Heart right ventricle (tissue), 16 donors: ENCODE results near the gene CLDN15. TPM values are rescaled to one million over a fixed set of nuclear protein-coding genes. Genes with fewer than 3 reads are reported as not detected.
"Not testable (repeated sequence)": the region's sequence is repeated elsewhere in the genome, so short reads cannot be mapped to it uniquely, and the experiment has no call there.

Experiments used
- ATAC-seq, 8 donors: fragments of 200-7000 bp; cut with Tn5 transposase; one replicate each; pipeline ENCODE4 v1.9.1; 2020; ENCODE audit warnings: mild to moderate bottlenecking in 8 of 8, moderate library complexity in 8 of 8, moderate number of reproducible peaks in 1 of 8
- DNase-seq, 2 donors: peaks; one replicate each; pipeline ENCODE4 v3.0.0-alpha.2; 2020
- H3K27ac ChIP-seq, 10 donors: fragments of 200-600 bp; sonication (generic) in 2 of 10; one replicate each; pipeline versions ENCODE4 v1.5.0 to v1.8.0; 2020 to 2022; ENCODE audit warnings: mild to moderate bottlenecking in 3 of 10
- H3K27me3 ChIP-seq, 7 donors: fragments of 200-600 bp; one replicate each; pipeline ENCODE4 v1.8.0; 2021 to 2022; ENCODE audit warnings: mild to moderate bottlenecking in 2 of 7
- H3K36me3 ChIP-seq, 9 donors: fragments of 200-600 bp; sonication (generic) in 1 of 9; one replicate each; pipeline versions ENCODE4 v1.5.0 to v1.8.0; 2020 to 2022; ENCODE audit warnings: mild to moderate bottlenecking in 2 of 9
- H3K4me1 ChIP-seq, 9 donors: fragments of 200-600 bp; sonication (generic) in 1 of 9; one replicate each; pipeline versions ENCODE4 v1.5.0 to v1.8.0; 2020 to 2022; ENCODE audit warnings: mild to moderate bottlenecking in 4 of 9
- H3K4me3 ChIP-seq, 10 donors: fragments of 200-600 bp; sonication (generic) in 2 of 10; one replicate each; pipeline versions ENCODE4 v1.5.0 to v1.8.0; 2020 to 2022; ENCODE audit warnings: mild to moderate bottlenecking in 7 of 10, moderate library complexity in 2 of 10
- H3K9me3 ChIP-seq, 11 donors: fragments of 200-600 bp in 10 of 11; sonication (generic) in 2 of 11; one replicate each; pipeline versions ENCODE4 v1.5.0 to v1.8.0; 2013 to 2022; ENCODE audit warnings: mild to moderate bottlenecking in 2 of 11, control low read depth in 1 of 11, moderate library complexity in 1 of 11
- WGBS, 2 donors: extraction: QIAGEN DNeasy Blood & Tissue Kit; methylation state at CpG; one replicate each; pipeline ENCODE4 v1.1.7; 2013; ENCODE audit warnings: inconsistent platforms in 1 of 2; 5-methylcytosine and 5-hydroxymethylcytosine counted together
- intact Hi-C, 10 donors: fragments of 100-400 bp; cut with DNase I; formaldehyde crosslinking; loops; one replicate each; pipeline versions ENCODE4 v1.11.1 to v1.14.2; 2022
- long read RNA-seq, 3 donors: library from polyadenylated mRNA; unstranded; transcript quantifications; one replicate each; pipeline ENCODE4 v2.0.0, GENCODE V29; 2020 to 2021
- polyA plus RNA-seq, 2 donors: library from polyadenylated mRNA; stranded (reverse); fragments of 200-250 nt; gene quantifications; one replicate each; pipeline ENCODE4 v1.2.3, GENCODE V29; 2013
- total RNA-seq, 10 donors: library from RNA; stranded (reverse); fragmentation: NEBNext Ultra II Directional in 3 of 10; extraction: Animal tissue kit (Norgen Biotek cat#: 25700) in 3 of 10; gene quantifications; one replicate each; pipeline versions ENCODE4 v1.2.1 to v1.2.4, GENCODE V29; 2021 to 2023
- TF ChIP-seq, protein P1 (sequence below), 9 donors: fragments of 200-600 bp; sonication (generic) in 2 of 9; IDR thresholded peaks; one replicate each; pipeline versions ENCODE4 v1.5.0 to v1.8.0; 2021 to 2022; ENCODE audit warnings: antibody characterized with exemption in 9 of 9, mild to moderate bottlenecking in 5 of 9, moderate library complexity in 1 of 9
- donor health status: Arrhythmogenic right ventricular cardiomyopathy.
- donor health status: ischemic (EF 13 %, LVEDD 7.1; RV severe dilation, severe dysfunction).
- donor health status: healthy with polysubstance abuse.
- donor health status: DM: no; HTN: yes; CAD: no.
- donor health status: DM: no; HTN: no; CAD: no.
- donor health status: ischemic (EF 25% LVEDD 6.9; RV normal size, moderate dysfunction).
- donor health status: ischemic (EF 25% LVEDD 5.7; RV mildly dilated, moderate dysfunction).
- donor health status: healthy.
- donor health status: DM: yes; HTN: yes; CAD: no.
- donor health status: Ischemic cardiomyopathy.
- donor health status: ischemic (EF 35%, LVEDD 5.7; RV mildly dilated, moderate dysfunction).
- donor health status: nonischemic (EF 11% LVEDD 7.7; RV severe dilation, severe dysfunction).
- donor health status: DM: yes; HTN: yes; CAD: no.
- donor health status: PGD.
- donor health status: ischemic (EF 29% LVEDD 5.4; RV normal size, mild dysfunction).
- donor health status: nonischemic (EF 23%, LVEDD 6.1; RV moderate dilation, normal function).

CLDN15 gene, protein sequence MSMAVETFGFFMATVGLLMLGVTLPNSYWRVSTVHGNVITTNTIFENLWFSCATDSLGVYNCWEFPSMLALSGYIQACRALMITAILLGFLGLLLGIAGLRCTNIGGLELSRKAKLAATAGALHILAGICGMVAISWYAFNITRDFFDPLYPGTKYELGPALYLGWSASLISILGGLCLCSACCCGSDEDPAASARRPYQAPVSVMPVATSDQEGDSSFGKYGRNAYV
- total RNA-seq (1 to 10 TPM; 1.2 to 3.3 (median 1.7) TPM), polyA plus RNA-seq (1 to 10 TPM; 3.8 to 5.4 TPM)
- long read RNA-seq, donor 1, partial matches to known transcripts: 0 of 2 reads
- long read RNA-seq, donor 1, other reads (novel, unspliced or antisense): 1 of 2 reads
- long read RNA-seq, donor 2, partial matches to known transcripts: 1 of 1 reads
- long read RNA-seq, donor 2, other reads (novel, unspliced or antisense): 0 of 1 reads
- long read RNA-seq, donor 3: 0 reads

DNA sequence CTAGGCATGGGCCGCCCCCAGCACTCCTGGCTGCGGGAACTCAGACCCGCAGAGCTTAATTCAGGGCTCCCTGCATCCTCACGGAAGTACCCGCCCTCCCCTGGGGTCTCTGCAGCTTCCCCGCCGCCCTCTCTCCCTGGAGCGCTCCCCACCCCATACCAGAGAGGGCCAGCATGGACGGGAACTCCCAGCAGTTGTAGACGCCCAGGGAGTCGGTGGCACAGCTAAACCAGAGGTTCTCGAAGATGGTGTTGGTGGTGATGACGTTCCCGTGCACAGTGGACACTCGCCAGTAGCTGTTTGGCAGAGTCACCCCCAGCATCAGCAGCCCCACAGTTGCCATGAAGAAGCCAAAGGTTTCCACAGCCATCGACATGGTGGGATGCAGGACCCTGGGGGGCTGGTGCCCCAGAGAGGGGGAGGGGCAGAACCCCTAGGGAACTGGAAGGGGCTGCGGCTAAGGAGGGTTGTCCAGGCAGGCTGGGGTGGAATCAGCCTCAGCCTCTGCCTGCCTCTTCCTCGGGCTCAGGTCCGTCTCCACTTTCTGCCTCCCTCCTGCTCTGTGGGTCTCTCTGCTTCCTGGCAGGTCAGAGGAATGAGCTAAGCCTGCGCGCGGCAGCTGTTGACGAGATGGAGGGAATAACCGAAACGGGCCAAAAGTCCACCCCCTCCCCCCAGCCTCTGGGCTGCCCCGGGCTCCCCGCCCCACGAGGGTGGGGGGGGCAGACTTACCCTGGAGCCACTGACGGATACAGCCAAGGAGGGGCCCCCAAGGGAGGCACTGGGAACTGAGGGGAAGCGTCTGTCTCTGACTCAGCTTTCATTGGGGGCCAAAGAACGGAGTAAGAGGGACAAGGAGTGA lies at the start of gene CLDN15:
CLDN15 (minus strand) TSS at position 597 of the 862 bp plus-strand sequence; CDS start at position 376, 221 bp downstream.
- Histone ChIP-seq H3K27ac (peak within 1 kb of the TSS; percentile 67 to 90 (median 80)), H3K4me1 (peaks cover 15 to 61% (median 47%) of the 10 kb centered on the region in 9 donors), H3K27me3 (no peaks in the 10 kb centered on the region), H3K36me3 (peaks cover 0 to 61% (median 17%) of the 10 kb centered on the region in 9 donors), H3K4me3 (peak within 1 kb of the TSS in 8 of 10 donors; percentile 6 to 30 (median 16)), H3K9me3 (no peaks in the 10 kb centered on the region)
- intact Hi-C loops: loop anchor here in 1 of 10 donors (2.0 kb wide), 1 partner anchor 17 kb away; no protein-coding TSS in a partner anchor
- DNase-seq (peak; percentile 85 to 88), ATAC-seq (peak; percentile 50 to 89 (median 80))
- WGBS, 2 donors: 44 to 47% methylated on average over 31 of the region's 31 CpGs
- TF ChIP-seq, protein P1, sequence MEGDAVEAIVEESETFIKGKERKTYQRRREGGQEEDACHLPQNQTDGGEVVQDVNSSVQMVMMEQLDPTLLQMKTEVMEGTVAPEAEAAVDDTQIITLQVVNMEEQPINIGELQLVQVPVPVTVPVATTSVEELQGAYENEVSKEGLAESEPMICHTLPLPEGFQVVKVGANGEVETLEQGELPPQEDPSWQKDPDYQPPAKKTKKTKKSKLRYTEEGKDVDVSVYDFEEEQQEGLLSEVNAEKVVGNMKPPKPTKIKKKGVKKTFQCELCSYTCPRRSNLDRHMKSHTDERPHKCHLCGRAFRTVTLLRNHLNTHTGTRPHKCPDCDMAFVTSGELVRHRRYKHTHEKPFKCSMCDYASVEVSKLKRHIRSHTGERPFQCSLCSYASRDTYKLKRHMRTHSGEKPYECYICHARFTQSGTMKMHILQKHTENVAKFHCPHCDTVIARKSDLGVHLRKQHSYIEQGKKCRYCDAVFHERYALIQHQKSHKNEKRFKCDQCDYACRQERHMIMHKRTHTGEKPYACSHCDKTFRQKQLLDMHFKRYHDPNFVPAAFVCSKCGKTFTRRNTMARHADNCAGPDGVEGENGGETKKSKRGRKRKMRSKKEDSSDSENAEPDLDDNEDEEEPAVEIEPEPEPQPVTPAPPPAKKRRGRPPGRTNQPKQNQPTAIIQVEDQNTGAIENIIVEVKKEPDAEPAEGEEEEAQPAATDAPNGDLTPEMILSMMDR (IDR thresholded peaks at IDR 0.05): no peak

DNA sequence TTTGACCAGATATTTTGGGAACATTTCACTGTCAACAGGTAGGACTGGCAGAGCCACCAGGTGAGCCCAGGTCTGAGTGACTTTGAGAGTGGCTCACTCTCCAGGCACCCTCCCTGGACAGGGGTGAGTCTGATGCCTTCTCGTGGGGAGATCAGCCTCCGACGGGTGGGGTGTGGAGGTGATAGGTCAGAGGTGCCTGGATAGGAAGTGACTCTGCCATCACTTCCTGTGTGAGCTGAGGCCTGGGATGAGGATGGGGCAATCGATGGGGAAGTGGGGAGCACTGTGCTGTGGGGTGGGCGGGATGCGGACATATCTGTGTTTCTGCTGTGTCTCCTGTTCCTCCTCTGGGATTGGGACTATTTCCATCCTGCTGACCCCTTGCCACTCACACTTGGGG lies 49.4 kb upstream of the CLDN15 start:
- Histone ChIP-seq H3K27ac (no peak overlapping the region), H3K4me1 (peaks cover 0 to 4% (median 0%) of the 10 kb centered on the region in 9 donors), H3K9me3 (no peaks in the 10 kb centered on the region), H3K36me3 (no peaks in the 10 kb centered on the region), H3K4me3 (no peak overlapping the region), H3K27me3 (peaks cover 0 to 39% (median 16%) of the 10 kb centered on the region in 7 donors)
- no peak for DNase-seq
- intact Hi-C loops: loop anchor here in 4 of 10 donors (10.0 kb wide), 3 partner anchors 92 to 392 kb away; partner anchors contain the start of gene ACHE (in 1 of the 4)
- 58 to 64% methylated on average over 6 of the region's 6 CpGs for WGBS, 2 donors
- no peak for ATAC-seq
- TF ChIP-seq, protein P1 (IDR thresholded peaks at IDR 0.05): no peak

DNA sequence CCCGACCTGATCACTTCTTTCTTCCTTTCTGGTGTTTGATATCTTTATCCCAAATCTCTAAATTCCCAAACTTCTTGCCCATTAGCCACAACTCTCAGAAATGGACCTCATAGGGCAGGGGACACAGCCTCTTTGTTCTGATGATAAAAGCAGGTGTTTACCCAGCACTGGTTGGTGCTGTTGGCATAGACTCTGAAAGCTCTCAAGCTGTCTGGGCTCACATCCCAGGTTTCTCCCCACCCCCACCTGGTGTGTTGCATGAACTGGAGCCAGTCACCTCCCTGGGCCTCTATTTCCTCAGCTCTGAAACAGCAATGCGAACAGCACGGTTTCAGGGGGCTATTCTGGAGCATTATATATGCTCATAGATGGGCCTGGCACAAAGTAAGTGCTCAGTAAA lies 48.3 kb upstream of the CLDN15 start:
- DNase-seq: peak; percentile 46 to 61
- intact Hi-C loops: loop anchor here in 4 of 10 donors (10.0 kb wide), 3 partner anchors 91 to 391 kb away; partner anchors contain the start of gene ACHE (in 1 of the 4)

DNA sequence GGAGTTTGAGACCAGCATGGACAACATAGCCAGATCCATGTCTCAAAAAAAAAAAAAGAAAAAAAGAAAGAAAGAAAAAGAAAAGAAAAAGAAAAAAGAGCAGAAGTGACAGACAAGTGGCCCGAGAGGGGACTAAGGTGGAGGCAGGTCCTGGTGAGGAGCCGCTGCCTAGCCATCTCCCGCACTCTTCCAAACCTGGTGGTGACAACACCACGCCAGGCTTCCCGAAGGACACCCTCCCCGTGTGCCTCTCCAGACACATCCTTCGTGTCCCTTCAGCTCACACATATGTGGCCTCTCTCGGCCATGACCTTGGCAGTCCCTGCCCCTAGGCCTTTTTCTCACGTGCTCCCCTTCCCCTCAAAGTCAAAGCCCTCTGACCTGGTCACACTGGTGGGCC lies 47.6 kb upstream of the CLDN15 start:
- WGBS, 2 donors: 75 to 83% methylated on average over 9 of the region's 9 CpGs
- TF ChIP-seq, protein P1 (IDR thresholded peaks at IDR 0.05): no peak
- intact Hi-C loops: loop anchor here in 4 of 10 donors (10.0 kb wide), 3 partner anchors 90 to 390 kb away; partner anchors contain the start of gene ACHE (in 1 of the 4)
- no peaks in the 10 kb centered on the region for H3K36me3 ChIP-seq
- H3K9me3 ChIP-seq: no peaks in the 10 kb centered on the region
- peaks cover 0 to 31% (median 4%) of the 10 kb centered on the region in 7 donors for H3K27me3 ChIP-seq
- ATAC-seq: no peak
- no peak for DNase-seq
- peaks cover 0 to 4% (median 0%) of the 10 kb centered on the region in 9 donors for H3K4me1 ChIP-seq
- H3K27ac ChIP-seq: no peak overlapping the region
- no peak overlapping the region for H3K4me3 ChIP-seq

More for the DNA sequence above, 48.3 kb upstream of the CLDN15 start:
- H3K27me3 ChIP-seq: peaks cover 0 to 33% (median 7%) of the 10 kb centered on the region in 7 donors
- not testable (repeated sequence) for H3K4me1 ChIP-seq, H3K27ac ChIP-seq, H3K9me3 ChIP-seq, H3K36me3 ChIP-seq, H3K4me3 ChIP-seq
- 59 to 66% methylated on average over 3 of the region's 3 CpGs for WGBS, 2 donors
- peak; percentile 40 to 81 (median 70) for ATAC-seq

DNA sequence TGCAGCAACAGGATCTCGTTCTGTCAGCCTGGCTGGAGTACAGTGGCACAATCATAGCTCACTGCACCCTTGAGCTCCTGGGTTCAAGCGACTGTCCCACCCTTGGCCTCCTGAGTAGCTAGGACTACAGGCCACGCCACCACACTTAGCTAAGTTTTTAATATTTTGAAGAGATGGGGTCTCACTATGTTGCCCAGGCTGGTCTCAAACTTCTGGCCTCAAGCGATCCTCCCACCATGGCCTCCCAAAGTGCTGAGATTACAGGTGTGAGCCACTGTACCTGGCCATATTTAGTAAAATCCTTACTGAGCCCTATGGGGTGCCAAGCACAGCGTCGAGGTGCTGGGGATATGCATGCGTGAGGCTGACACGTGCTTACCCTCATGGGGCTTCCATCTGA lies 43.3 kb upstream of the CLDN15 start:
- not testable (repeated sequence) for H3K27ac ChIP-seq
- intact Hi-C loops: loop anchor here in 7 of 10 donors (5.0 to 10.0 kb wide), 5 partner anchors 86 to 386 kb away; partner anchors contain the start of gene ACHE (in 1 of the 7)
- WGBS, 2 donors: 86 to 87% methylated on average over 8 of the region's 8 CpGs

More for the DNA sequence above, 43.3 kb upstream of the CLDN15 start:
- H3K27me3 ChIP-seq: peaks cover 0 to 50% (median 25%) of the 10 kb centered on the region in 7 donors
- H3K9me3 ChIP-seq, H3K36me3 ChIP-seq, ATAC-seq, H3K4me1 ChIP-seq, DNase-seq, H3K4me3 ChIP-seq: not testable (repeated sequence)
